OCI-LY1 (cell line): ENCODE results near the gene AJAP1.

Source experiments
- H2AFZ ChIP-seq: fragments of 200-600 bp; sonication (generic), shearing (Covaris generic); 2 replicates; pipeline ENCODE4 v1.6.0; 2014; ENCODE audit warnings: antibody characterized with exemption, mild to moderate bottlenecking, low read length
- H3F3A ChIP-seq: fragments of 200-600 bp; sonication (generic), shearing (Covaris generic); 2 replicates; pipeline ENCODE4 v1.6.0; 2014; ENCODE audit warnings: mild to moderate bottlenecking, antibody characterized with exemption, low read length, moderate library complexity; ENCODE audit not compliant: insufficient read depth
- H3K27ac ChIP-seq: fragments of 200-600 bp; sonication (generic); 2 replicates; pipeline ENCODE4 v1.5.1; 2014; ENCODE audit warnings: low read length, mixed run types, mild to moderate bottlenecking, low read depth; ENCODE audit not compliant: poor library complexity, severe bottlenecking
- H3K27me3 ChIP-seq: fragments of 200-600 bp; sonication (generic); 2 replicates; pipeline ENCODE4 v1.6.0; 2014; ENCODE audit warnings: antibody characterized with exemption, mild to moderate bottlenecking, low read length, moderate library complexity; ENCODE audit not compliant: insufficient read depth
- H3K36me3 ChIP-seq: fragments of 200-600 bp; sonication (generic); 2 replicates; pipeline ENCODE4 v1.6.1; 2014; ENCODE audit warnings: mild to moderate bottlenecking, antibody characterized with exemption, low read length, moderate library complexity, mixed read lengths; ENCODE audit not compliant: insufficient read depth
- H3K4me1 ChIP-seq: fragments of 200-600 bp; sonication (generic); 2 replicates; pipeline ENCODE4 v1.5.1; 2014; ENCODE audit warnings: mild to moderate bottlenecking, low read length, moderate library complexity; ENCODE audit not compliant: insufficient read depth, severe bottlenecking
- H3K4me2 ChIP-seq: fragments of 200-600 bp; sonication (generic), shearing (Covaris generic); 2 replicates; pipeline ENCODE4 v1.6.1; 2014; ENCODE audit warnings: low read length
- H3K4me3 ChIP-seq: fragments of 200-600 bp; sonication (generic); 2 replicates; pipeline ENCODE4 v1.5.1; 2014; ENCODE audit warnings: low read length, low read depth, mild to moderate bottlenecking, mixed read lengths; ENCODE audit not compliant: poor library complexity, severe bottlenecking
- H3K79me2 ChIP-seq: fragments of 200-600 bp; shearing (Covaris generic); 2 replicates; pipeline ENCODE4 v1.6.1; 2016; ENCODE audit warnings: mixed run types, low read length, mixed read lengths; ENCODE audit not compliant: insufficient read depth
- H3K9ac ChIP-seq: fragments of 200-600 bp; sonication (generic), shearing (Covaris generic); 2 replicates; pipeline ENCODE4 v1.6.1; 2014; ENCODE audit warnings: mild to moderate bottlenecking, low read length, mixed read lengths
- H3K9me2 ChIP-seq: fragments of 200-600 bp; sonication (generic), shearing (Covaris generic); 2 replicates; pipeline ENCODE4 v1.6.1; 2014; ENCODE audit warnings: low read depth, mild to moderate bottlenecking, low read length, mixed read lengths
- H3K9me3 ChIP-seq: fragments of 200-600 bp; shearing (Covaris generic); 2 replicates; pipeline ENCODE4 v1.6.1; 2014; ENCODE audit warnings: low read length, mixed read lengths
- H4K20me1 ChIP-seq: fragments of 200-600 bp; sonication (generic), shearing (Covaris generic); 2 replicates; pipeline ENCODE4 v1.6.0; 2016; ENCODE audit warnings: mild to moderate bottlenecking, low read length; ENCODE audit not compliant: insufficient read depth
- EZH2 ChIP-seq: fragments of 200-600 bp; sonication (generic), shearing (Covaris generic); IDR thresholded peaks from 2 replicates; pipeline ENCODE4 v1.8.0; 2017; ENCODE audit warnings: borderline replicate concordance, mixed run types, mild to moderate bottlenecking, antibody characterized with exemption, low read length, moderate library complexity, mixed read lengths
- TF ChIP-seq, protein P1 (sequence below): fragments of 200-600 bp; sonication (generic), shearing (Covaris generic); IDR thresholded peaks from 2 replicates; pipeline ENCODE4 v1.5.1; 2017; ENCODE audit warnings: mild to moderate bottlenecking, antibody characterized with exemption, low read length, moderate library complexity, mixed read lengths

Gene AJAP1

DNA sequence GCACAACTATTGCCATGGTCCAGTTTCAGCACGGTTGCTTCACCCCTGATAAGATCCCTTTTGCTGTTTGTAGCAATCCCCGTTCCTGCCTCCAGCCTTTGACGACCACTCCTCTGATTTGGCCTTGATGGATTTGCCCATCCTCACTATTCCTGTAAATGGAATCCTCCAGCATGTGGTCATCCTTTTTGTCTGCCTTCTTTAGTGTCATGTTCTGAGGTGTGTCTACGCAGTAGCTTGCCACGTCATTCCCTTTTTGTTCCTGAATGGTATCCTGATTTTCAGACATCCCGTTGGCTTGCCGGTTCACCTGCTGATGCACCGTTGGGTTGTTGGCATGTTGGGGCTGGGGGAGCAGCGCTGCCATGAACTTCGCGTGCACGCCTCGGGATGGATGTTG lies 7.8 kb downstream of the AJAP1 start:
- Histone ChIP-seq H3K9me2 (no peaks in the 10 kb centered on the region), H3K79me2 (no peaks in the 10 kb centered on the region), H3K36me3 (no peaks in the 10 kb centered on the region), H4K20me1 (no peaks in the 10 kb centered on the region), H3K4me1 (no peaks in the 10 kb centered on the region), H3K9ac (no peak overlapping the region), H3F3A (no peaks in the 10 kb centered on the region), H2AFZ (no peak overlapping the region), H3K4me2 (no peak overlapping the region), H3K27me3 (no peaks in the 10 kb centered on the region), H3K4me3 (no peak overlapping the region), H3K9me3 (no peaks in the 10 kb centered on the region), H3K27ac (no peak overlapping the region)
- TF ChIP-seq, protein P1, sequence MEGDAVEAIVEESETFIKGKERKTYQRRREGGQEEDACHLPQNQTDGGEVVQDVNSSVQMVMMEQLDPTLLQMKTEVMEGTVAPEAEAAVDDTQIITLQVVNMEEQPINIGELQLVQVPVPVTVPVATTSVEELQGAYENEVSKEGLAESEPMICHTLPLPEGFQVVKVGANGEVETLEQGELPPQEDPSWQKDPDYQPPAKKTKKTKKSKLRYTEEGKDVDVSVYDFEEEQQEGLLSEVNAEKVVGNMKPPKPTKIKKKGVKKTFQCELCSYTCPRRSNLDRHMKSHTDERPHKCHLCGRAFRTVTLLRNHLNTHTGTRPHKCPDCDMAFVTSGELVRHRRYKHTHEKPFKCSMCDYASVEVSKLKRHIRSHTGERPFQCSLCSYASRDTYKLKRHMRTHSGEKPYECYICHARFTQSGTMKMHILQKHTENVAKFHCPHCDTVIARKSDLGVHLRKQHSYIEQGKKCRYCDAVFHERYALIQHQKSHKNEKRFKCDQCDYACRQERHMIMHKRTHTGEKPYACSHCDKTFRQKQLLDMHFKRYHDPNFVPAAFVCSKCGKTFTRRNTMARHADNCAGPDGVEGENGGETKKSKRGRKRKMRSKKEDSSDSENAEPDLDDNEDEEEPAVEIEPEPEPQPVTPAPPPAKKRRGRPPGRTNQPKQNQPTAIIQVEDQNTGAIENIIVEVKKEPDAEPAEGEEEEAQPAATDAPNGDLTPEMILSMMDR: no peak
- TF ChIP-seq EZH2: no peak

DNA sequence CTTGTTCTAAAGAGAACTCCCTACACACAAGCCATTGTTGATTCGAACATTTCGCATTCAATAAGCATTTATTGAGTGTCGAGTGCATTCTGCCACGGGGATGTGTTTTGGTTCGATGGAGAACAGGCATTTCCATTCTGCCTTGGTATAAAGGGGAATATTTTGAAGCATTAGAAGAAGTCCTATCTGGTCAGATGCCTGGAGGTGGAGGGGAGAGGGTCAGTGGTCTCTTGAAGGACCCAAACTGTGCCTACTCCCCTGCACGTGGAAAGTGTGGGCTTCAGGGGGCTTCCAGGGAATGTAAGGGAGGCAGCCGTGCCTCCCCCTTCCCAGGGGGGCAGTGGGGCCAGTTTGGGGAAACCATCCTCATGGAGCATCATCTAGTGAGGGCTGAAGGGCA lies 8.3 kb downstream of the AJAP1 start:
- Histone ChIP-seq H3K4me2 (no peak overlapping the region), H3K79me2 (no peaks in the 10 kb centered on the region), H3K27ac (no peak overlapping the region), H3F3A (no peaks in the 10 kb centered on the region), H3K27me3 (no peaks in the 10 kb centered on the region), H3K9me2 (no peaks in the 10 kb centered on the region), H4K20me1 (no peaks in the 10 kb centered on the region), H2AFZ (no peak overlapping the region), H3K9ac (no peak overlapping the region), H3K4me1 (no peaks in the 10 kb centered on the region), H3K9me3 (no peaks in the 10 kb centered on the region), H3K4me3 (no peak overlapping the region), H3K36me3 (no peaks in the 10 kb centered on the region)
- TF ChIP-seq, protein P1: no peak

DNA sequence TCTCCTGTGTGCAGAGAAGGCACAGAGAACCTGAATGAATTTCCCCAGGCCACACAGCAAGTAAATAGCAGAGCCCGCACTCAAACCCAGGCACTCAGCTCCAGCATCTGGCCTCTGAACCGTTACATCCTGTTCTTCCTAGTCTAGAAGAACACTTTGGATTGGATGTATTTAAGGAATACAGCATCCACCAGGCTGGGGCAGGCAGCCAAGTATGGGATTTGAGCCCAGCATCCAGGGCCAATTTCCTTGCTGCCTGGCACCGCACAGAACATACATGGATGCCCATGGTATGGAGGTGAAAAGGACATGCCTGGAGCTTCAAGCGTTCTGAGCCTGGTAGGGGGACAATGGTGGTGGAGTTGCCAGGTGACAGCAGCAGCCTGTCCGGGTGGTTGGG lies 9.7 kb downstream of the AJAP1 start:
- Histone ChIP-seq H3K4me3 (no peak overlapping the region), H3K9me2 (no peaks in the 10 kb centered on the region), H2AFZ (no peak overlapping the region), H3K9me3 (no peaks in the 10 kb centered on the region), H3K9ac (no peak overlapping the region), H3K27ac (no peak overlapping the region), H3K4me2 (no peak overlapping the region), H3K36me3 (no peaks in the 10 kb centered on the region), H4K20me1 (no peaks in the 10 kb centered on the region), H3K79me2 (no peaks in the 10 kb centered on the region), H3K27me3 (no peaks in the 10 kb centered on the region), H3F3A (no peaks in the 10 kb centered on the region), H3K4me1 (no peaks in the 10 kb centered on the region)
- TF ChIP-seq, protein P1: no peak
- TF ChIP-seq EZH2: no peak
